Measurements from ENCODE around the gene KRTAP5-9. TPM values are rescaled to one million over a fixed set of nuclear protein-coding genes. Genes with fewer than 3 reads are reported as not detected.

The KRTAP5-9 gene
- polyA plus RNA-seq, 2 of the 4 experiments (the other 2 are of a cell fraction), result not detected

DNA sequence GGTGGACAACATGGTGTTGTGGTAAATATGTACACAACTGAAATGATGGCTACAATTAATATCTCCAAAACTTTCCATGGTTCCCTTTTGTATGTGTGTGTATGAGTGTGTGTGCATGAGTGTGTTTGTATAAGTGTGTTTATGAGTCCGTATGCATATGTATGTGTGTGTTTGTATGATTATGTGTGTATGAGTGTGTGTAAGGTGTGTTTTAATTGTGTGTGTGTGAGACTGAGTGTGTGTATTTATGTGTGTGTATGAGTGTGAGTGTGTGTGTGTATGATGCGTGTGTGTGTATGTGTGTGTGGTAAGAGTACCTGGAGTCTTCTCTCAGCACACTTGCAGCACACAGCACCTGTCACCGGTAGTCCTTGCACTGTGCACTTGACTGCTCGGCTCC lies 7.8 kb downstream of the KRTAP5-9 start:
- 62% methylated on average over 4 of the region's 4 CpGs for WGBS (ENCODE audit: missing lambda C conversion rate)
- TF ChIP-seq FOSB (CRISPR knock-in tag; IDR thresholded peaks at IDR 0.05), result no peak
- no peak for TF ChIP-seq SREBF2 (IDR thresholded peaks at IDR 0.05)
- TF ChIP-seq RFX5 (IDR thresholded peaks at IDR 0.05), result no peak
- TF ChIP-seq, protein P1, sequence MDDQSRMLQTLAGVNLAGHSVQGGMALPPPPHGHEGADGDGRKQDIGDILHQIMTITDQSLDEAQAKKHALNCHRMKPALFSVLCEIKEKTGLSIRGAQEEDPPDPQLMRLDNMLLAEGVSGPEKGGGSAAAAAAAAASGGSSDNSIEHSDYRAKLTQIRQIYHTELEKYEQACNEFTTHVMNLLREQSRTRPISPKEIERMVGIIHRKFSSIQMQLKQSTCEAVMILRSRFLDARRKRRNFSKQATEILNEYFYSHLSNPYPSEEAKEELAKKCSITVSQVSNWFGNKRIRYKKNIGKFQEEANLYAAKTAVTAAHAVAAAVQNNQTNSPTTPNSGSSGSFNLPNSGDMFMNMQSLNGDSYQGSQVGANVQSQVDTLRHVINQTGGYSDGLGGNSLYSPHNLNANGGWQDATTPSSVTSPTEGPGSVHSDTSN (IDR thresholded peaks at IDR 0.05), result no peak
- no peak for TF ChIP-seq SMC3 (IDR thresholded peaks at IDR 0.05)
- no peak for TF ChIP-seq FOSL2 (IDR thresholded peaks at IDR 0.05)
- no peak for TF ChIP-seq FOSL2 (CRISPR knock-in tag; IDR thresholded peaks at IDR 0.05)
- no peak for TF ChIP-seq JUN (IDR thresholded peaks at IDR 0.05)
- TF ChIP-seq BHLHE40 (IDR thresholded peaks at IDR 0.05; ENCODE audit: low read depth, low read length), result no peak
- no peak for TF ChIP-seq NR3C1 (IDR thresholded peaks at IDR 0.05)
- TF ChIP-seq, protein P2, sequence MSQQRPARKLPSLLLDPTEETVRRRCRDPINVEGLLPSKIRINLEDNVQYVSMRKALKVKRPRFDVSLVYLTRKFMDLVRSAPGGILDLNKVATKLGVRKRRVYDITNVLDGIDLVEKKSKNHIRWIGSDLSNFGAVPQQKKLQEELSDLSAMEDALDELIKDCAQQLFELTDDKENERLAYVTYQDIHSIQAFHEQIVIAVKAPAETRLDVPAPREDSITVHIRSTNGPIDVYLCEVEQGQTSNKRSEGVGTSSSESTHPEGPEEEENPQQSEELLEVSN (IDR thresholded peaks at IDR 0.05; ENCODE audit: borderline replicate concordance, low read depth), result no peak
- no peak for TF ChIP-seq EHF (CRISPR knock-in tag; IDR thresholded peaks at IDR 0.05)
- TF ChIP-seq, protein P3, sequence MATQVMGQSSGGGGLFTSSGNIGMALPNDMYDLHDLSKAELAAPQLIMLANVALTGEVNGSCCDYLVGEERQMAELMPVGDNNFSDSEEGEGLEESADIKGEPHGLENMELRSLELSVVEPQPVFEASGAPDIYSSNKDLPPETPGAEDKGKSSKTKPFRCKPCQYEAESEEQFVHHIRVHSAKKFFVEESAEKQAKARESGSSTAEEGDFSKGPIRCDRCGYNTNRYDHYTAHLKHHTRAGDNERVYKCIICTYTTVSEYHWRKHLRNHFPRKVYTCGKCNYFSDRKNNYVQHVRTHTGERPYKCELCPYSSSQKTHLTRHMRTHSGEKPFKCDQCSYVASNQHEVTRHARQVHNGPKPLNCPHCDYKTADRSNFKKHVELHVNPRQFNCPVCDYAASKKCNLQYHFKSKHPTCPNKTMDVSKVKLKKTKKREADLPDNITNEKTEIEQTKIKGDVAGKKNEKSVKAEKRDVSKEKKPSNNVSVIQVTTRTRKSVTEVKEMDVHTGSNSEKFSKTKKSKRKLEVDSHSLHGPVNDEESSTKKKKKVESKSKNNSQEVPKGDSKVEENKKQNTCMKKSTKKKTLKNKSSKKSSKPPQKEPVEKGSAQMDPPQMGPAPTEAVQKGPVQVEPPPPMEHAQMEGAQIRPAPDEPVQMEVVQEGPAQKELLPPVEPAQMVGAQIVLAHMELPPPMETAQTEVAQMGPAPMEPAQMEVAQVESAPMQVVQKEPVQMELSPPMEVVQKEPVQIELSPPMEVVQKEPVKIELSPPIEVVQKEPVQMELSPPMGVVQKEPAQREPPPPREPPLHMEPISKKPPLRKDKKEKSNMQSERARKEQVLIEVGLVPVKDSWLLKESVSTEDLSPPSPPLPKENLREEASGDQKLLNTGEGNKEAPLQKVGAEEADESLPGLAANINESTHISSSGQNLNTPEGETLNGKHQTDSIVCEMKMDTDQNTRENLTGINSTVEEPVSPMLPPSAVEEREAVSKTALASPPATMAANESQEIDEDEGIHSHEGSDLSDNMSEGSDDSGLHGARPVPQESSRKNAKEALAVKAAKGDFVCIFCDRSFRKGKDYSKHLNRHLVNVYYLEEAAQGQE (IDR thresholded peaks at IDR 0.05), result no peak
- no peak for TF ChIP-seq GATA3 (IDR thresholded peaks at IDR 0.05; ENCODE audit: borderline replicate concordance)
- TF ChIP-seq, protein P4, sequence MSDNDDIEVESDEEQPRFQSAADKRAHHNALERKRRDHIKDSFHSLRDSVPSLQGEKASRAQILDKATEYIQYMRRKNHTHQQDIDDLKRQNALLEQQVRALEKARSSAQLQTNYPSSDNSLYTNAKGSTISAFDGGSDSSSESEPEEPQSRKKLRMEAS (IDR thresholded peaks at IDR 0.05), result no peak
- no peak for TF ChIP-seq ESRRA (IDR thresholded peaks at IDR 0.05; ENCODE audit: borderline replicate concordance, low read length)
- no peak for TF ChIP-seq CHD2 (IDR thresholded peaks at IDR 0.05; ENCODE audit: low read length, partially characterized antibody)
- TF ChIP-seq ZC3H11A (IDR thresholded peaks at IDR 0.05), result no peak
- ChIA-PET CTCF (no interaction called here), POLR2A (no interaction called here)
- H3K9me3 ChIP-seq, result peaks cover under 1% of the 10 kb centered on the region; the same call in 1 of the 3 replicates
- H3K4me2 ChIP-seq, result no peak overlapping the region
- DNase-seq (ENCODE audit: low read depth in 1 of 2, low spot score in 1 of 2), result no peak
- no peak for ATAC-seq
- no peak overlapping the region for H3K27ac ChIP-seq
- no peaks in the 10 kb centered on the region for H3K4me1 ChIP-seq
- FAIRE-seq, result no peak
- H3K4me3 ChIP-seq, result no peak overlapping the region

DNA sequence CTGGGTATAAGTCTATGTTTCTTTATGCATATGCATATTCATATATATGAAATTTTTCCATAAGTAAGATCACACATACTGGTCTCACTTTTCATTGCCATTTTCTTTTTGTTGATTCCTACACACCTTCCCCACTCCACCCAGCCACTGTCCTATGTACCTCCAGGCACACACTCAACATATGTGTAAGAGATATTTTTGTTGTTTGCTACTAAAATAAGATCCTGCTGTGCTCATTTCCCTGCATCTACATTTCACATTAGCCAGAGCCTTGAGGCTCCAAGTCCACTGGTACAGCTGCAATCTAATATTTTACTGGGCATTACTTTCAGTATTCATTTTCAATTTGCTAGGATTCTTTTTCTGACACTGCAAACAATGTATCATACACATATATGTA lies 9.0 kb downstream of the KRTAP5-9 start:
- ChIA-PET CTCF (interaction anchor here (0.6 kb wide), 1 partner anchor 8 kb away, joined by 3 read pairs; no protein-coding TSS in a partner anchor), POLR2A (no interaction called here)
- Histone ChIP-seq H3K4me1 (no peaks in the 10 kb centered on the region), H3K4me2 (no peak overlapping the region), H3K9me3 (peaks cover 13% of the 10 kb centered on the region), H3K27ac (no peak overlapping the region), H3K4me3 (no peak overlapping the region)
- FAIRE-seq, result no peak
- TF ChIP-seq JUN (IDR thresholded peaks at IDR 0.05) (no peak), NFE2L2 (conservative IDR thresholded peaks at IDR 0.05; ENCODE audit: low read length) (no peak), MAFK (IDR thresholded peaks at IDR 0.05; ENCODE audit: partially characterized antibody) (no peak), KDM1A (IDR thresholded peaks at IDR 0.05; ENCODE audit: low read depth) (no peak), MAZ (IDR thresholded peaks at IDR 0.05; ENCODE audit: borderline replicate concordance, low read depth, low read length) (no peak)
- TF ChIP-seq, protein P5, sequence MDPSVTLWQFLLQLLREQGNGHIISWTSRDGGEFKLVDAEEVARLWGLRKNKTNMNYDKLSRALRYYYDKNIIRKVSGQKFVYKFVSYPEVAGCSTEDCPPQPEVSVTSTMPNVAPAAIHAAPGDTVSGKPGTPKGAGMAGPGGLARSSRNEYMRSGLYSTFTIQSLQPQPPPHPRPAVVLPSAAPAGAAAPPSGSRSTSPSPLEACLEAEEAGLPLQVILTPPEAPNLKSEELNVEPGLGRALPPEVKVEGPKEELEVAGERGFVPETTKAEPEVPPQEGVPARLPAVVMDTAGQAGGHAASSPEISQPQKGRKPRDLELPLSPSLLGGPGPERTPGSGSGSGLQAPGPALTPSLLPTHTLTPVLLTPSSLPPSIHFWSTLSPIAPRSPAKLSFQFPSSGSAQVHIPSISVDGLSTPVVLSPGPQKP (IDR thresholded peaks at IDR 0.05; ENCODE audit: low read depth, low read length), result no peak
- DNase-seq (ENCODE audit: low read depth in 1 of 2, low spot score in 1 of 2), result no peak
- no peak for ATAC-seq
